ENCODE results near the gene RFX2.

DNA sequence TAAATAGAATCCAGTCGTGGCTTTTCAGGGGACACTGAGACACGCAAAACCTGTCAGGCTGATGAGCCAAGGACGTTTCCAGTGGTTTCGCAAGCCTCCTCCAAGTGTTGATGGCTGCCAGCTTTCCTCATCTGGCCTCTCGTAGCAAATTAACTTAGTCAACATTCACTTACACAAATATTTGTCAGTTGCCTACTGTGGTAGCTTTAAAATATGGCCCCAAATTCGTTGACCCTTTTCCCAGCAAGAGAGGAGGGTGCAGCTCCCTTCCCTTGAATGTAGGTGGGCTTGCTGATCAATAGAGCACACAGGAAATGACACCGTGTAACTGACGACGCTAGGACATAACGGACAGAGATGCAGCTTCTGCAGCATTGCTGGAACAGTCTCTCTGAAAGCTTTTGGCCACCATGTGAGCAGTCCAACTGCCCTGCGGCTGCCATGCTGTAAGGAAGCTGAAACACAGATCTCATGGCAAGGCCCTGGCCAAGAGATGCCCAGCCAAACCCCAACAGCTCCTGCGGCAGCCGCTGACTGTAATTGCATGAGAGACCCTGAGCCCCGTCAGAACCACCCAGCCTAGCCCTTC is 126.8 kb downstream of the RFX2 start:
- TF ChIP-seq, protein P1, sequence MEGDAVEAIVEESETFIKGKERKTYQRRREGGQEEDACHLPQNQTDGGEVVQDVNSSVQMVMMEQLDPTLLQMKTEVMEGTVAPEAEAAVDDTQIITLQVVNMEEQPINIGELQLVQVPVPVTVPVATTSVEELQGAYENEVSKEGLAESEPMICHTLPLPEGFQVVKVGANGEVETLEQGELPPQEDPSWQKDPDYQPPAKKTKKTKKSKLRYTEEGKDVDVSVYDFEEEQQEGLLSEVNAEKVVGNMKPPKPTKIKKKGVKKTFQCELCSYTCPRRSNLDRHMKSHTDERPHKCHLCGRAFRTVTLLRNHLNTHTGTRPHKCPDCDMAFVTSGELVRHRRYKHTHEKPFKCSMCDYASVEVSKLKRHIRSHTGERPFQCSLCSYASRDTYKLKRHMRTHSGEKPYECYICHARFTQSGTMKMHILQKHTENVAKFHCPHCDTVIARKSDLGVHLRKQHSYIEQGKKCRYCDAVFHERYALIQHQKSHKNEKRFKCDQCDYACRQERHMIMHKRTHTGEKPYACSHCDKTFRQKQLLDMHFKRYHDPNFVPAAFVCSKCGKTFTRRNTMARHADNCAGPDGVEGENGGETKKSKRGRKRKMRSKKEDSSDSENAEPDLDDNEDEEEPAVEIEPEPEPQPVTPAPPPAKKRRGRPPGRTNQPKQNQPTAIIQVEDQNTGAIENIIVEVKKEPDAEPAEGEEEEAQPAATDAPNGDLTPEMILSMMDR (IDR thresholded peaks at IDR 0.05; ENCODE audit: insufficient read depth, low read depth, low read length): no peak
- TF ChIP-seq EZH2 (IDR thresholded peaks at IDR 0.05; ENCODE audit: insufficient read depth, low read length): no peak
